Tibial nerve (tissue), 3 donors: ENCODE measurements around the gene AGBL1.

Source experiments
- CTCF ChIP-seq, 5 experiments: fragments of 200-600 bp in 3 of 5; fragments of 450-650 bp in 2 of 5; sonication (generic) in 3 of 5; IDR thresholded peaks; one replicate each; pipeline ENCODE4 v1.5.1; 2016 to 2019; ENCODE audit warnings: antibody characterized with exemption in 5 of 5, mild to moderate bottlenecking in 3 of 5, moderate library complexity in 2 of 5
- POLR2A ChIP-seq, 2 donors: fragments of 450-650 bp; IDR thresholded peaks; one replicate each; pipeline ENCODE4 v1.6.1; 2017; ENCODE audit warnings: antibody characterized with exemption in 2 of 2, mild to moderate bottlenecking in 2 of 2, moderate library complexity in 2 of 2

DNA sequence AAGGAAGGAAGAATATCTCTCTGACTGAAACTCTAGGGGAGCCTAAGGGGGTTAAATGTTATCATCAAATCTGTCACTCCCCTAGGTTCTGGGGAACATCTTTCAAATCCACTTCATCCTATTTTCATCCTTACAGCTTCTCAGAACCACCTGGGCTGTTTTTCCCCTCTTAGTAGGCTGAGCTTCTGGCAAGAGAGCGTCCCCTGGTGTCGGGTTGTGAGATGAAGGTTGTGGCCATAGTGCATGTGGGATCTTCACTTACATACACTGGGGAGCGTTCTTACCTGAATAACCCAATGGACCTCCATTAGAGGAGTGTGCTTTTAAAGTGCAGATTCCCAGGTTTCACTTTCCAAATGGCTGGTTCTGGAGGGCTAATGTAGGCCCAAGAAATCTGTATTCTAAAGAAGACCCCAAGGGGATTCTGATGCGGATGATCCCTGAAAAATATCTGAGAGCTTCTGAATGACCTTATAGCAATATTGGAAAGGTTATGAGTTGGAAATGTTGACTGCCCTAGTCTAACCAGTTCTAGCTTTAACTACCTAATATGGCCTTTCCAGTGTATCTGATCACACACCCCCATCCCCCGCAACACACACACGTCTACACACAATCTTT lies 663.7 kb downstream of the AGBL1 start:
- peak in 2 of 5 experiments; percentile 28 to 46 for TF ChIP-seq CTCF (IDR thresholded peaks at IDR 0.05)
- no peak for TF ChIP-seq POLR2A (IDR thresholded peaks at IDR 0.05)
